GM21390 (cell line): ENCODE data around the gene SHISA8.

Source experiments
- ATAC-seq: cut with Tn5 transposase; IDR thresholded peaks from one replicate; pipeline ENCODE4 v1.9.1; 2021; ENCODE audit not compliant: unreplicated experiment

SHISA8 gene

DNA sequence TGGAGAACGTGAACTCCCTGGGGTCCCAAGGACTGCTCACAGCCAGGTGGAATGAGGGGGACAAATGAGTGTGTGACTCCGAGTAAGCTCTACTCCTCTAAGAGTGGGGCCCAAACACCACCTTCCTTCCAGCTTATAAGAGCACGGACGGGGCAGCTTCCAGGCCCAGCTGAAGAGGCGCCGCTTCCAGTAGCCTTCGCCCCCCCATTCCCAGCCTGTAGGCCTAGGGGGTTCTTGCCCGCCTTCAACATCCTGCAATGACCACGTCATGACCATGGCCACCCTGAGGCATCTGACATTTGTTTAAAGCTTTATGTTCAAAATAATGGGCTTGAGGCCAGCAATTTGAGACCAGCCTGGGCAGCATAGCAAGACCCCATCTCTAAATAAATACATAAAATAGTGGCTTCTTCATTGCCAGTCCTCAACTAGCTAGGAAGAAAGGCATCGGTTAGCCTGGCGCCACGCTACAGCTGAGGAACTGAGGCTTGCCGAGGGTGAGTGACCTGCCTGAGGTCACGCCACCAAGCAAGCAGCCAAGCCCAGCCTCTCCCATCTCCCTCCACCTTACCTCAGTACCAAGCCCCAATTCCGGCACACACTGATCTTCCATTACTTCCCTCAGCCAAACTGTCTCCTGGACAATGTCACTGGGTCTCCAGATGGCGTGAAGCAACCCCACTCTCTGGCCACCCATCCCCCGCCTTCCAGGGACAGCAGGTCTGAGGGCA is 19.6 kb upstream of the SHISA8 start:
- no peak for ATAC-seq

DNA sequence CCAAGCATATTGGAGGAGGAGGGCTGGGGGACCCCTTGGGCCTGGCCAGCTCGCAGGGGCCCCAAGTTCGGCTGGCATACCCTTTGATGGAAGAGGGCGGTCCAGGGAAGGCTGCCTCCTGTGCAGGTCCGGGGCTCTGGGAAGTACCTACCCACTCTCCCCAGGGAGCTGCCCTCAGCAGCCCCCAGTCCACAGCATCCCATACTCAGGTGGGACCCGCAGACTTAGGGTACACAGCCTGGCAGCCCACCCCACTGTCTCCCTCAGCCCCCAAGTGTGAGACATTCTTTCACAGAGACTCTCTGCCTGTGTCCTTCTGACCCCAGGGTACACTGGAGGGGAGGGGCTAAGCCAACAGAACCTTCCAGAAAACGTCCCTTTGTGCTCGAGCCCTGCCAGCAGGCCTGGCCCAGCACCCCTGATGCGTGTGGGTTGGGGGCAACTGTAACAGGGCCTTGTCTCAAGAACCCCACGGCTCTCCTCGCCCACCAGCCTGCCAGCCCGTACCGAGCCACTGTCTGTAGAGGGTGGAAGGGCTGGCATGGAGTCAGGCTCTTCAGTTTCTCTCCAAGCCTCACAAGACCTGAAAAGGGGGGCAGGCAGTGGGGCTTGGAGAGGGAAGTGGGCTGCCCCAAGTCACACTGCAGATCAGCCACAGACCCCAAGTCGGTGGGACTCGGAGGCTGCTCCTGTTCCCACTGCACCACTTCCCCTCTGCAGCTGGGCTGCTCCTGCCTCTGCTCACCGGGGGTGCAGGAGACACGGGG is 18.7 kb upstream of the SHISA8 start:
- ATAC-seq, result no peak

DNA sequence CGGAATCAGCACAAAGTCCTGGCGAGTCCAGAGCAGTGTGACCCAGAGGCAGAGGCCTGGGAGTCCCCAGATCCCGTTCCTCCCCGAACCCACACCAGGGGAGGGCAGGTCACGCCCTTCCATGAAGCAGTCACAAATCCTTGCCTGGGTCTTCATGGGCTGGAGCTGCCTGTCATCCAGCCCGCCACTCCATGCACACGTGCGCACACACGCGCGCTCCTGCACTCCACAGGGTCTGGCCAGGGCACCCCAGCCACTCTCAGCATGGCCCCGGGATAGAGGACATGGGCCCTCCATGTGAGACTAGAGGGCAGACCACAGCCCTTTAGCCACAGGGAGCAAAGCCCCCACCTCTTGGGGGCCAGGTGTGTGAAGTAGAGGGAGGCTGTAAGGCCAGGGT is 17.5 kb upstream of the SHISA8 start:
- no peak for ATAC-seq

DNA sequence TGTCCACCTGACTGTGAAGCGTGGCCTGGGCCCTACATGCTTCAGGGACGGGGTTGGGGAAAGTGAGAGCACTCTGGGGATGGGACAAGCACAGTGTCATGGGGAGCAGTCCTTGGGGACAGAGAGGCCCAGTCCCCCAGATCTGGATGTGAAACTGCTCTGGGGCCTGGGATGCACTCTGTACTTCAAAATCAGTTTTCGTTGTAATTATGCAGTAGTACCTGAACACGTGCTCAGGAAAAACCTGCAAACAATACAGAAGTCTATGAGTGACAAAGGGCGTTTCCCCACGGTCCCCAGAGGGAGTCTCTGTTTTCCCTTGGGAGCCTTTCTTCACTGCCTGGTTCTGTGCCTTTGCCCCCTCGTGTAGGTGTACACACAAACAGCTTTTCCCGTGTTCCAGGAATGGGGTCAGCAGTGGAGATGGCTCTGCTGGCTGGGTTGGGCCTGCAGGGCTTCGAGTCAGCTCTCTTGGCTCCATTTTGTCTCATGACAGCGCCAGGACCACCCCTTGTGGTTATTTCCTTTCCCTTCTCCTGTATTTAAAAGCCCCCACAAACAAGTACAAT is 16.9 kb upstream of the SHISA8 start:
- no peak for ATAC-seq

DNA sequence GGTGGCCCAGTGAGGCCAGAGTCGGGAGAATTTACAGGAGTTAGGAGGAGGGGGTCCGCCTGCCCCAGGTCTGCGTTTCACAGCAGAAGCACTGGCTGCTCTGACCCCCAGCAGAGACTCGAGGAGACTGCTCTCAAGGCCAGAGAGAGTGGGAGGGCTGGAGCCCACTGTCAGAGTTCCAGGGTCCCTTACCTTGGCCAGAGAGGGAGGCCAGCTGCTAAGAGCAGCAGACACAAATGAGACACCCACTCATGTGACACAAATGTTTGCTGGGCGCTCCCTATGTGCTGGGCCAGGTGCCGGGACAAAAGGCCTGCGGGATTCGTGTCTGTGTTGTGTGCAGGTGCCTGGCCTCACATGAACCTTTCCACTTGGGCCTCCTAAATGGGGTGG is 14.5 kb upstream of the SHISA8 start:
- ATAC-seq, result no peak

DNA sequence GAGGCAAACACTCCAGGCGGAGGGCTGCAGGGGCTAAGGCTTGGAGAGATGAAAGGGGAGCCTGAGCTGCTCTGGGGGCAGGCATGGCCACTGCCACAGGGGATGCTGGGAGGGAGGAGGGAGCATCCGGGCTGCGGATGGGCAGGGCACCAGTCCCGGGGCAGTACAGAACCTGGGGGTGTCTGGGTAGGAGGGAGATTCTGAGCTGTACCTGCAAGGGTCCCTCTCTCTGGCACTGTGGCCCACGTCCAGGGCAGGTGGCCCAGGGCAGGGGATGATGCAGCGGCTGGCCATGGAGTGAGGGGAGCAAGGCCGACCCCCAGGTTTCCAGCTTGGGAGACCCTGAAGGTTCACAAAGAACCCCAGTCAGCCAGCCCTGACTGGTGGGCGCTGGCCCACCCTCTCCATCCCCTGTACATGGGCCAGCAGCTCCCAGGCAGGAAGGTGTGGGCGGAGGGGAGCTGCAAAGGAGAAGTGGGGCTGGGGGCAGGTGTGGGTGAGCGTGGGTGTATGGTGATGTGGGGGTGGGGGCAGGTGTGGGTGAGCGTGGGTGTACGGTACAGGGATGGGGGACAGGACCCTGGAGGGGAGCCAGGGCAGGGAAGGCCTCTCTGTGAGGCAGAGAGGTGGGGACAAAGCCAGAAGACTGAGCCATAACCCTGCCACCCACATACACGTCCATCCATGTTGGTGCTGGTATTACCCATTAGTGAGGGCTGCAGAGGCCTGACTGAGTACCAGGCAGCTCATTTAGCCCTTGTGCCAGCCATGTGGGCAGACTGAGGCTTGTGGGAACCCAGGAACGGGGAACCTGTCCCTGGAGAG is 13.9 kb upstream of the SHISA8 start:
- no peak for ATAC-seq

DNA sequence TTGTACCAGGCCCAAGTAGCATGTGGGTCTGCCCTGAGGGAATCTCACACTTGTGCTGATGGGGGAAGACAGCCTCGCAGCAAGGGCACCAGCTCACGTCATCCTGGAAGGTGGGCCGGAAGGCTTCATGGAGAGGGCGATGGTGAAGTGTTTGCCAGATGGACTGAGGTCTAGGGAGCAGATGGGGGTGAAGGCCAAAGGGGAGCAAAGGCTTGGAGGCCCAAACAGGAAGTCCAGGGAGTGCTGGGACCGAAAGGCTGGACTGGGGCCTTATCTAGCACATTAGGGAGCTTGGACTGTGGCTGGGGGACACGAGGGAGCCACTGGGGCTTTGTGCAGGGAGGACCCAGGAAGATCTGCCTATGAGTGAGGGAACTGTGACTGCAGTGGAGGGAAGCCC is 12.9 kb upstream of the SHISA8 start:
- no peak for ATAC-seq

DNA sequence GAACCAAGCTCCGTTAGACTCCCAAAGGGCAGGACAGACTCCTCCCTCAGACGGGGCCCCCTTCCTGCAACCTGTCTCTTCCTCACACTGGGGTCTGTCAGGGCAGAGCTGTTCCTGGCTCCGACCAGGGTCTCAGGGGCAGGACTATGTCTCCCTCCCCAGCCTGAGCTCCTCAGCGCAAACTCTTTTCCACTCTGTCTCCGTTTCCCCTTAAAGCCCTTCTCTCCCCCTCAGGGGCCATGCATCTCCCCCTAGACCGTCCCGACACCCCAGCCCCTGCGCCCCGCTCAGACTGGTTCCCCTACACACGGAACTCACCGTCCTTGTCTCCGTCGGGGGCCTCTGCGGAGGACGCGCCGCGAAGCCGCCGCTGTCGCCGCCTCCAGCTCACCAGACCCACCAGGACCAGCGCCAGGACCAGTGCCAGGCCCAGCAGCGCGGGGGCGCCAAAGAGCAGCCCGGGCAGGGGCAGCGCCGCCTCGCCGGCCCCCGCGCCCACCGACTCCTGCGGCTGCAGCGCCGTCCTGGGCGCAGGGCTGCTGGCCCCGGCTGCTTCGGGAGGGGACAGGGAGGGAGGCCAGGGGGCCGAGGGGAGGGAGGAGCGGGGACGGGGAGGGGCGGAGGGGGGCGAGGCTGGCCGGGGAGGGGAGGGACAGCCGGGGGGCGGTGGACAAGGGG is 11.0 kb upstream of the SHISA8 start:
- no peak for ATAC-seq

DNA sequence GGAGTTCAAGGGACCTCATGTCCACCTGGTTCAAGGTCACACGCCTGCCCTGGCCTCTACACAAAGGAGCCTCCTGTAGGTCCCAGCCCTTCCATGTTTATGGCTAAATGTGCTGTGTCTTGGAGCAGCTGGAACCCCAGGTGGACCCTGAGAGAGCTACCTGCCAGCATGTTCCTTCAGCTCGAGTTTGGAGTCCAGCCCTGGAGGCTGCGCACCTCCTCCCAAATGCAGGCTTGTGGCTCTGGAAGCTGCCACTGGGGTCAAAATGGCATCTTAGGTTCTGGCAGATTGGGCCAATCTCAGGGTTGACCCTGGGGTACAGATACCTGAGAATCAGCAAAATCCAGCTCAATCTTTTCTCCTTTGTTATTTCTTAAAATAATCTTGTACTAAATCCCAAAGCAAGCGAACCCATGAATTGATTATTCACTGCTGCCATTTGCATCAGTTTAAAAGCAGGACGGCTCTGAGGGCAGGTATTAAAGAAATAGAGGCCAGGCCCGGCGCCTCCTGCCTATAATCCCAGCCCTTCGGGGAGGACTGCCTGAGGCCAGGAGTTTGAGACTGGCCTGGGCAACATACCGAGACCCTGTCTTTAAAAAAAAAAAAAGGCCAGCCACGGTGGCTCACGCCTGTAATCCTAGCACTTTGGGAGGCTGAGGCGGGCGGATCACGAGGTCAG is 8.9 kb upstream of the SHISA8 start:
- ATAC-seq, result no peak

DNA sequence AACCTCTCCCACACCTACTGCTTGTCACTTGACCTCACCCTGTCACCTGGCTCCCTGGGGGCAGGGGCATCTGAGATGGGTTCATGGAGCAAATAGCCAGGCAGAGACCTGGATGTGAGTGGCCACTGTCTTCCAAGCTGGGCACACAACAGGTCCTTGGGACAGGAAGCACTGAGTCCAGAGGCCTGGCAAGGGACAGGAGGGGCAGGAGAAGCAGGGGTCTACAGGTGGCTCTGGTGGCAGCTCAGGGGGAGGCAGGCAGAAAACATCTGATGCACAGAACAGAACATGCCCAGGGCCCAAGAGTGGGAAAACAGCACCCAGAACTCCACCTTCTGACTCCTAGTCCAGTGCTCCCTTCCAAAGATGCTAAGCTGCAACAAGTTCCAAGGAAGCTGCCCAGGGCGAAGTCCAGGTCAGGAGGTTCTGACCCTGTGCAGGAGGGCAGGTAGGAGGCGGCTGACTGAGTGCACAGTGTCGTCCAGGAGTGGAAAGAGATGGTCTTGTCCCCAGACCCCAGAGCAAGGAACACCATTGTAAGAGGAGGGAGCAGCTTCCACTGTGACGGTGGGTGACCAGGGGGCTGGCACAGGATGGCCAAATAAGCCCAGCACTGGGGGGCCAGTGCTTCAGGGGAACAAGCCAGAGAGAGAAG is 8.2 kb upstream of the SHISA8 start:
- ATAC-seq, result no peak

DNA sequence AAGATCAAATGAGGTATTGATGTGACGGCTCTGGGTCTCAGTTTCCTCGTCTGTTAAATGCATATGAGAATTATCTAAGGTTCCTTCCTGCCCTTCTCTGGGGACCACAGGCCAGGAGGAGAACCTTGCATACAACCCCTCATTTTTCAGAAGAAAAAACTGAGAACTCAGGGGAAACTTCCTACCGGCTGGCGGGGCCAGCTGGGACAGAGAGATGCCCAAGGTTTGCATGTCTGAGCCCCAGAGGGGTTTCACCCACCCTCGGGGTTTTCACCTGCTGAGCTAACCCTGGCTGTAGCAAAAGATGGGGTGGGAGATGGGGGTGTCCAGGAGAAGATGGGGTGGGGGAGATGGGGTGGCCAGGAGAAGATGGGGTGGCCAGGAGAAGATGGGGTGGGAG is 7.5 kb upstream of the SHISA8 start:
- no peak for ATAC-seq

DNA sequence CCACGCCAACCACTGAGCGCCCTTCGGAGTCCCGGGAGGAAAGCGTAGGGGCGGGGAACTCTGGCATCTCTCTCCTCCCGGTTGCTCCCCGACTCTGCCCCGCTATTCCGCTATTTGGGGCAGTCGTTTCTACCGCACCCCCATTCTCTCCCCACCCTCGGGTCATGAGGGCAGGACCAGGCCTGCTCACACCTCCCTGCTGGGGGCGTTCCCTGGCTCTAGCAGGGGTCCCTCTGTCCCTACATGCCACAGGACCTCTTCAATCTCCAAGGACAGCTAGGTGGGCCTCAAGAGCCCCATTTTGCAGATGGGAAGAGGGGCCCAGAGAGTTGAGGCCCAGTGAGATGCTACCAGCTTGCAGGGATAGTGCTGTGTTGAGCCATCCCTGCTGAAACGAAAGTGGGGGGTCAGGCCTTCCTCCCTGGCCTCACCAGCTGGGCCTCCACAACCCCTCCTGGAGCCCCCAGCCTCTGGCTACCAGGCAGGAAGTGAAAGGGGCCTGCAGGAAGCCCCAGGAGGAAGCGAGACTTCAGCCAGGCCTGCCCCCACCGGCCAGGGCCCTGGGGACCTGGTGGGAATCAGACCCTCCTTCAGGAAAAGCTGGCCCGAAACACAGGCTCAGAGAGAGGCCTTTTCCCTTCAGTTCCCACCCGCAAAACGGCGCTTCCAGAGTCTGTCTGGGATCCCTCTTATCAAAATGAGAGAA is 5.5 kb upstream of the SHISA8 start:
- ATAC-seq, result peak; percentile 16

DNA sequence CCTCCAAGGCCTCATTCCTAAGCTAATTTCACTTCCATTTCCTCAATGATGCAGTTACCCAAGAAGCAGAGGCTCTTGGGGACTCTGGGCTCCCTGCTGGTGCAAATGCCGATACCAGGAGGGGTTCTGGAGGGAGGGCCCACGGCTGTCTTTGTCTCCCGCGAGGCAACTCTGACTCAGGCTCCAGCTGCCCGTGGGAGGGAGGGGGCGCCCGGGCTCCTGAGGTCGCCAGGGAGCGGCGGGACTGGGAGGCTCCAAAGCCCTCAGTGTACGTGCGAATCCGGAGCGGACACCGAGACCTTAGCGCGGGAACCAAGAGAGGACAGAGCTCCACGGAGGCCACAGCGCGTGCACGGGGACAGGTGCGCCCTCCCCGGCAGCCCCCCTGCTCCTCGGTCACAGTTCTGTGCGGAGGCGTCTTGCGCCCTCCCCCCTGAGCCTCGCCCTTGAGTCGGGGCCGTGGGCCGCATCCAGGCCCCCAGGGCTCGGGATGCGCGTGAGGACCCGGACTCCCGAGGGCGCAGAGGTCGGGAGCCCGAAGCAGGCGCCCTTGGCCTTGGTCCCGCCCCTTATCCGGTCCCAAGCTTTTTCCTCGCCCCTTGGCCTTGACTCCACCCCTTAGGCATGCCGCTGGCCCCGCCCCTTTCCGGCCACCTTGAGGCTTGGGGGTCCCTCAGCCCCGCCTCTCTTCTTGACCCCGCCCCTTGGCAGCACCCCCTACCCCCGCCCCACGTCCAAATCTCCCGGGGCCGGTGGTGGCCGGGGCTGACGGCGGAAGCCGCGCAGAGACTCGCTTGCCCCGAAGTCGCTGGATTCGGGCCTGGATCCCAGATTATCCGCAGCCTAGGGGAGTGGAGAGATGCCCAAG is 4.7 kb upstream of the SHISA8 start:
- peak; percentile 41 for ATAC-seq

DNA sequence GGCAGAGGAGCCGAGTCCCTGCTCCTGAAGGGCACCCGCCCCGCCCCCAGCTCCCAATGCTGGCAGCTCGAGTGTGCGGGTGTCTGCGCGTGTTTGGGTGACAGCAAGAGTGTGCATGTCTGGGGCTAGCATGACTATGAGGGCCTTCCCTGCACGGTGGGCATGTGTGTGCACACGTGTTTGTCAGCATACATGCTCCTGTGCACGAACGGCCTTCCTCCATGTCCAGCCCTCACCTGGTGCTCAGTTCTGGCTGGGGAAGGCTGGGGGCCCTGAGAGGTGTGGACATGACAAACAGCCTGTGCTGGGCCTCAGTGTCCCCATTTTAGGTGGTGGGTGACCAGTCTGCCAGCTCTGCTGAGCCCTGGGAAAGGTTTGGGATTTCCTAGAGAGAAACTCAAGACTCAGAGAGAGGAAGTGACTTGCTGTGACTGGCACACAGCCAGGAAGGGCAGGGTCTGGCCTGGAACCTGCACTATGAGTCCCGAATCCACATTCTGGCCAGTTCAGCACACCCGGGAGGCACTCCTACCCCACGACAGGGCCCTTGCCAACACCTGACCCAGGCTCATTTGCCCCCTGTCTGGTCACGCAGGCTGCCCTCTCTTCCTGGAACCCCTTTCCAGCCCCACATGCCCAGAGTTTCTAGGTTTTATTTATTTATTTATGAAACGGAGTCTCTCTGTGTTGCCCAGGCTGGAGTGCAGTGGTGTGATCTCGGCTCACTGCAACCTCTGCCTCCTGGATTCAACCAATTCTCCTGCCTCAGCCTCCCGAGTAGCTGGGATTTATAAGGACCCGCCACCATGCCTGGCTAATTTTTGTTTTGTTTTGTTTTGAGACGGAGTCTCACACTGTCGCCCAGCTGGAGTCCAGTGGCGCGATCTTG is 3.3 kb upstream of the SHISA8 start:
- no peak for ATAC-seq

DNA sequence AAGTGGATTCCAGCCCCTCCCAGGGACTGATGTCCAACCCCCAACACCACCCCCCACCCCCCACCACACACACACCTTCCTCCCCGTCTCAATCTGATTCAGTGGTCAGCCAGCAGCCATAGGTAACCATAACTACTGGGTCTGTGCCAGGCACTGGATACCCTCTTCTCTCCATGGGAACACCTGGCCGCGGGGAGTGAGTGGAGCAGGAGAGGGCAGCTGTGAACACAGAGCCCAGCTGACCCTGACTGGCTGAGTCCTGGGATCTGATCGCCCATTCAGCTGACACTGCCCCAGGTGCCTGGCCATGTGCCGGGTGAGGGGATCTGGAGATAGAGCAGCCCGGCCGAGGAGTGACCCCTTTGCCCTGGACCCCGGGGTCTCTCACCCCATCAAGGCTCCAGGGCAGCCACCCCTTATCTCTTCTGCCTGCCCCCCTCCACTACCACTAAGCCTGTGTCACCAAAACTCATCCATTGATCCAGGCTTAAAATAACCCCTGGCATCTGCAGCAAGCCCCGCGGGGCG is 2.6 kb upstream of the SHISA8 start:
- ATAC-seq, result no peak

DNA sequence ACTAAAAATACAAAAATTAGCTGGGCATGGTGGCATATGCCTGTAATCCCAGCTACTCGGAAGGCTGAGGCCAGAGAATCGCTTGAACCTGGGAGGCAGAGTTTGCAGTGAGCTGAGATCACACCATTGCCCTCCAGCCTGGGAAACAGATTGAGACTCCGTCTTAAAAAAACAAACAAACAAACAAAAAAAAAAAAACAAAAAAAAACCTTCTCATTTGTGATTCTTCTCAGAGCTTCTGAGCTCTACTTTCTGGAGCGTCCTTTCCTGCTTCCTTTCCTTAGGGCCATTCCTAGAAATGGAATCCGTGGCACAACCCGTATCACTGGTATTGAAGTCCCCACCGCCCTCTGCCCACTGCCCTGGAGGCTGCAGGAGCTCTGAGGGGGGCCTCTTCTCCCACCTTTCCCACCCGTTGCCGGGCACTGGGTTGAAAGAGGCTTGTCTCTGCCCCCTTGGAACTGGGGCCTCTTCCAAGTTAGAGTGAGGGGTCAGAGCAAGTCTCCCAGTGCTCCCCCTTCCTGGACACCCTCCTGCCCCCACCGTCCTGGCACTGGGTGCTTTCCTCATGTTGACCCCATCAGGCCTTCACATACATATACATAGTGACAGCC is 2.0 kb upstream of the SHISA8 start:
- no peak for ATAC-seq
